Liver (tissue), 9 donors: ENCODE data around the gene CD55. TPM values are rescaled to one million over a fixed set of nuclear protein-coding genes. Genes with fewer than 3 reads are reported as not detected.

Experiments
- DNase-seq: peaks from one replicate; pipeline ENCODE4 v3.0.0-alpha.2; 2017; ENCODE audit warnings: low spot score
- H3K27ac ChIP-seq, 2 donors: one replicate each; pipeline ENCODE4 v1.7.0; 2013; ENCODE audit warnings: inconsistent platforms in 2 of 2, low read length in 2 of 2, control low read depth in 1 of 2, low read depth in 1 of 2, mild to moderate bottlenecking in 1 of 2
- H3K27me3 ChIP-seq, 4 donors: one replicate each; pipeline versions ENCODE4 v1.6.1 to v1.7.0; 2013; ENCODE audit warnings: low read length in 3 of 4, inconsistent platforms in 1 of 4, mild to moderate bottlenecking in 1 of 4, moderate library complexity in 1 of 4; ENCODE audit not compliant: control insufficient read depth in 4 of 4, insufficient read depth in 4 of 4
- H3K36me3 ChIP-seq, 4 donors: one replicate each; pipeline versions ENCODE4 v1.6.1 to v1.7.0; 2013; ENCODE audit warnings: low read length in 3 of 4, mild to moderate bottlenecking in 3 of 4, low read depth in 1 of 4, moderate library complexity in 1 of 4; ENCODE audit not compliant: control insufficient read depth in 4 of 4, insufficient read depth in 3 of 4
- H3K4me1 ChIP-seq, 4 donors: one replicate each; pipeline versions ENCODE4 v1.6.1 to v1.7.0; 2013; ENCODE audit warnings: low read length in 3 of 4, mild to moderate bottlenecking in 3 of 4, moderate library complexity in 1 of 4; ENCODE audit not compliant: control insufficient read depth in 4 of 4, insufficient read depth in 4 of 4
- H3K4me3 ChIP-seq, 3 donors: one replicate each; pipeline versions ENCODE4 v1.6.1 to v1.7.0; 2013; ENCODE audit warnings: low read length in 3 of 3, control low read depth in 1 of 3, low read depth in 1 of 3, mild to moderate bottlenecking in 1 of 3
- H3K9ac ChIP-seq, 2 donors: one replicate each; pipeline ENCODE4 v1.7.0; 2013; ENCODE audit warnings: low read length in 2 of 2, mild to moderate bottlenecking in 2 of 2, moderate library complexity in 2 of 2, control low read depth in 1 of 2, low read depth in 1 of 2
- H3K9me3 ChIP-seq, 4 donors: one replicate each; pipeline versions ENCODE4 v1.6.1 to v1.7.0; 2013; ENCODE audit warnings: low read length in 3 of 4; ENCODE audit not compliant: control insufficient read depth in 4 of 4
- ATF3 ChIP-seq: IDR thresholded peaks from 2 replicates; pipeline ENCODE4 v1.6.1; 2016; ENCODE audit warnings: antibody characterized with exemption
- CTCF ChIP-seq: fragments of 150-350 bp; IDR thresholded peaks from 2 replicates; pipeline ENCODE4 v1.5.1; 2017; ENCODE audit warnings: improper control_type of control experiment, low read depth, low read length; ENCODE audit not compliant: missing input control
- EGR1 ChIP-seq, 2 donors: IDR thresholded peaks; 2 replicates each; pipeline ENCODE4 v1.6.1; 2016 to 2018; ENCODE audit warnings: antibody characterized with exemption in 2 of 2, low read depth in 2 of 2
- FOXA1 ChIP-seq: IDR thresholded peaks from 2 replicates; pipeline ENCODE4 v1.6.1; 2016; ENCODE audit warnings: antibody characterized with exemption
- FOXA2 ChIP-seq: IDR thresholded peaks from 2 replicates; pipeline ENCODE4 v1.6.1; 2016; ENCODE audit warnings: antibody characterized with exemption
- GABPA ChIP-seq, 2 donors: IDR thresholded peaks in 1 of 2; conservative IDR thresholded peaks in 1 of 2; 2 replicates each; pipeline ENCODE4 v1.6.1; 2016; ENCODE audit warnings: antibody characterized with exemption in 2 of 2, mild to moderate bottlenecking in 1 of 2, moderate library complexity in 1 of 2
- HNF4A ChIP-seq, 2 donors: conservative IDR thresholded peaks; 2 replicates each; pipeline ENCODE4 v1.6.1; 2016; ENCODE audit warnings: antibody characterized with exemption in 2 of 2, mild to moderate bottlenecking in 2 of 2
- HNF4G ChIP-seq: IDR thresholded peaks from 2 replicates; pipeline ENCODE4 v1.6.1; 2016; ENCODE audit warnings: antibody characterized with exemption
- JUND ChIP-seq, 2 donors: IDR thresholded peaks; 2 replicates each; pipeline ENCODE4 v1.6.1; 2016; ENCODE audit warnings: antibody characterized with exemption in 2 of 2
- NR2F2 ChIP-seq: IDR thresholded peaks from 2 replicates; pipeline ENCODE4 v1.6.1; 2016; ENCODE audit warnings: antibody characterized with exemption
- RXRA ChIP-seq, 2 donors: IDR thresholded peaks; 2 replicates each; pipeline ENCODE4 v1.6.1; 2017 to 2018; ENCODE audit warnings: antibody characterized with exemption in 2 of 2, mild to moderate bottlenecking in 1 of 2
- SP1 ChIP-seq: IDR thresholded peaks from 2 replicates; pipeline ENCODE4 v1.6.1; 2018; ENCODE audit warnings: antibody characterized with exemption, mild to moderate bottlenecking
- TAF1 ChIP-seq: conservative IDR thresholded peaks from 2 replicates; pipeline ENCODE4 v1.6.1; 2016; ENCODE audit warnings: antibody characterized with exemption, mild to moderate bottlenecking
- YY1 ChIP-seq: IDR thresholded peaks from 2 replicates; pipeline ENCODE4 v1.6.1; 2016; ENCODE audit warnings: antibody characterized with exemption, mild to moderate bottlenecking
- WGBS: extraction: QIAGEN DNeasy Blood & Tissue Kit; methylation state at CpG from one replicate; pipeline ENCODE4 v1.1.7; 2013; 5-methylcytosine and 5-hydroxymethylcytosine counted together
- polyA plus RNA-seq, 2 donors: library from polyadenylated mRNA; stranded (reverse) in 1 of 2; unstranded in 1 of 2; fragments of 200-250 nt in 1 of 2; fragments of >200 nt in 1 of 2; fragmentation: Nextera tagmentation in 1 of 2; extraction: Ambion mirVana in 1 of 2; gene quantifications; one replicate each; pipeline versions ENCODE4 v1.2.1 to v1.2.3, GENCODE V29; 2013 to 2015
- total RNA-seq, 2 donors: library from RNA; depleted of rRNA; stranded (reverse); fragments of >200 nt; gene quantifications; one replicate each; pipeline ENCODE4 v1.2.3, GENCODE V29; 2014
- donor health status: healthy.
- donor health status: healthy.
- donor health status: healthy.
- donor health status: healthy.
- donor health status: healthy.

CD55 gene
- total and polyA plus RNA-seq, 4 donors, result 11.0 to 27.6 (median 12.6) TPM

GRCh38 chr1:207388721-207389120 lies 67.2 kb downstream of the CD55 start:
- Histone ChIP-seq H3K9me3 (peaks cover 0 to 11% (median 3%) of the 10 kb centered on the region in 4 donors), H3K4me1 (no peaks in the 10 kb centered on the region), H3K9ac (no peak overlapping the region), H3K27me3 (no peaks in the 10 kb centered on the region), H3K4me3 (no peak overlapping the region), H3K27ac (no peak overlapping the region), H3K36me3 (no peaks in the 10 kb centered on the region)
- DNase-seq, result no peak
- TF ChIP-seq SP1 (no peak), JUND (IDR thresholded peaks at IDR 0.05) (no peak), EGR1 (IDR thresholded peaks at IDR 0.05; ENCODE audit: low read depth in 2 of 2) (no peak), YY1 (no peak), ATF3 (no peak), HNF4A (conservative IDR thresholded peaks at IDR 0.05) (no peak), TAF1 (no peak), CTCF (no peak)

- Histone ChIP-seq H3K27ac (no peak overlapping the region), H3K27me3 (no peaks in the 10 kb centered on the region), H3K4me3 (no peak overlapping the region), H3K9me3 (no peaks in the 10 kb centered on the region), H3K9ac (no peak overlapping the region), H3K4me1 (no peaks in the 10 kb centered on the region), H3K36me3 (no peaks in the 10 kb centered on the region)
- DNase-seq, result no peak
- no peak for TF ChIP-seq ATF3
- TF ChIP-seq YY1, result no peak
- no peak for TF ChIP-seq GABPA (IDR thresholded peaks at IDR 0.05 in 1 of 2, conservative IDR thresholded peaks at IDR 0.05 in 1 of 2)
- 41% methylated on average over 1 of the region's 1 CpG for WGBS
Measured at GRCh38 chr1:207389728-207390464, 68.4 kb downstream of the CD55 start.

- Histone ChIP-seq H3K4me1 (no peaks in the 10 kb centered on the region), H3K9me3 (no peaks in the 10 kb centered on the region), H3K27ac (no peak overlapping the region), H3K9ac (no peak overlapping the region), H3K27me3 (no peaks in the 10 kb centered on the region), H3K4me3 (no peak overlapping the region), H3K36me3 (no peaks in the 10 kb centered on the region)
- WGBS, result 80% methylated on average over 4 of the region's 4 CpGs
- DNase-seq, result no peak
- no peak for TF ChIP-seq RXRA (IDR thresholded peaks at IDR 0.05)
- TF ChIP-seq HNF4G, result no peak
- no peak for TF ChIP-seq JUND (IDR thresholded peaks at IDR 0.05)
- TF ChIP-seq NR2F2, result no peak
- TF ChIP-seq FOXA1, result no peak
- TF ChIP-seq GABPA (IDR thresholded peaks at IDR 0.05 in 1 of 2, conservative IDR thresholded peaks at IDR 0.05 in 1 of 2), result no peak
- TF ChIP-seq YY1, result no peak
- TF ChIP-seq FOXA2, result no peak
Measured at GRCh38 chr1:207393610-207394009, 72.1 kb downstream of the CD55 start.
